D721Med (cell line): ENCODE measurements around the gene HTR1A.

Experiments used
- DNase-seq: peaks from one replicate; pipeline ENCODE4 v3.0.0; 2011; ENCODE audit warnings: low spot score; ENCODE audit not compliant: insufficient read length
- FAIRE-seq: peaks from 2 replicates; lab custom pipeline; 2011; peaks lifted over from hg19 to GRCh38; lab: Jason Lieb, UNC
- TF ChIP-seq, protein P1 (sequence below): IDR thresholded peaks from 2 replicates; pipeline ENCODE4 v1.5.1; 2012; ENCODE audit warnings: mild to moderate bottlenecking, control low read depth; ENCODE audit not compliant: insufficient read depth; ENCODE audit errors: missing control alignments

Gene HTR1A

DNA sequence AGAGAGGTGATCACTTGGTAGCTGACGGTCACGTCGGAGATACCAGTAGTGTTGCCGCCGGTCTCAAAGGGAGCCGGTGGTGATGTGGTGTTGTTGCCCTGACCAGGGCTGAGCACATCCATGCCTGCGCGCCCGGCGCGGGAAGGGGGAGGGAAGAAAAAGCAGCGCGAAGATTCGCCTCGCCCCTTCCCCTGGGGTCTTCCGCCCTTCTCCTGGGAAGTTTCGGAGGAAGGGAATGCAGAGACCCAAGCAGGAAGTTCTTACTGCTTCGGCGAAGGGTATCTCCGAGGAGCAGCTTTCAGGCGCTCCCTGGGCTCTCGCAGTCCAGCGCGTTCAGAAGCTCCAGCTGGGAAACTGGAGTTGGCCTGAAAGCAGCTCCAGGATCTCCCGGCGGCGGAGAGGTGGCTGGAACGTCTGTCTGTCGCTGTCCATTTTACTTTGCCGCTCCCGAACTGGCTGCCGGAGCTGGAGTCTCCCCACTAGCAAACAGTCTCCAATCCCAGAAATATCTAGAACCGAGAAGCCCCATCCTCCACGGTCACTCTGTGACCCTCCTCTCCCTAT is 565 bp downstream of the HTR1A start:
- DNase-seq (no peak), FAIRE-seq (no peak)
- TF ChIP-seq, protein P1, sequence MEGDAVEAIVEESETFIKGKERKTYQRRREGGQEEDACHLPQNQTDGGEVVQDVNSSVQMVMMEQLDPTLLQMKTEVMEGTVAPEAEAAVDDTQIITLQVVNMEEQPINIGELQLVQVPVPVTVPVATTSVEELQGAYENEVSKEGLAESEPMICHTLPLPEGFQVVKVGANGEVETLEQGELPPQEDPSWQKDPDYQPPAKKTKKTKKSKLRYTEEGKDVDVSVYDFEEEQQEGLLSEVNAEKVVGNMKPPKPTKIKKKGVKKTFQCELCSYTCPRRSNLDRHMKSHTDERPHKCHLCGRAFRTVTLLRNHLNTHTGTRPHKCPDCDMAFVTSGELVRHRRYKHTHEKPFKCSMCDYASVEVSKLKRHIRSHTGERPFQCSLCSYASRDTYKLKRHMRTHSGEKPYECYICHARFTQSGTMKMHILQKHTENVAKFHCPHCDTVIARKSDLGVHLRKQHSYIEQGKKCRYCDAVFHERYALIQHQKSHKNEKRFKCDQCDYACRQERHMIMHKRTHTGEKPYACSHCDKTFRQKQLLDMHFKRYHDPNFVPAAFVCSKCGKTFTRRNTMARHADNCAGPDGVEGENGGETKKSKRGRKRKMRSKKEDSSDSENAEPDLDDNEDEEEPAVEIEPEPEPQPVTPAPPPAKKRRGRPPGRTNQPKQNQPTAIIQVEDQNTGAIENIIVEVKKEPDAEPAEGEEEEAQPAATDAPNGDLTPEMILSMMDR, result no peak

DNA sequence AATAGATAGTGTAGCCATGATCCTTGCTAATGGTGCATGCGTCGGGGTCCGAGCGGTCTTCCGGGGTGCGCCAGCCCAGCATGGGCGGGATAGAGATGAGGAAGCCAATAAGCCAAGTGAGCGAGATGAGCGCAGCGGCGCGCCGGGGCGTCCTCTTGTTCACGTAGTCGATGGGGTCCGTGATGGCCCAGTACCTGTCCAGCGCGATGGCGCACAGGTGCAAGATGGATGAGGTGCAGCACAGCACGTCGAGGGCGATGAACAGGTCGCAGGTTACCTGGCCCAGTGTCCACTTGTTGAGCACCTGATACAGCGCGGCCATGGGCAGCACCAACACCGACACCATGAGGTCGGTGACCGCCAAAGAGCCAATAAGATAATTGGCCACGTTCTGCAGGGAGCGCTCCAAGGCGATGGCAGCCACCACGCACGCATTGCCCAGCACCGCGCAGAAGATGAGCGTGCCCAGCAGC is 1.1 kb downstream of the HTR1A start:
- DNase-seq, result no peak
- no peak for FAIRE-seq
- TF ChIP-seq, protein P1, result no peak

DNA sequence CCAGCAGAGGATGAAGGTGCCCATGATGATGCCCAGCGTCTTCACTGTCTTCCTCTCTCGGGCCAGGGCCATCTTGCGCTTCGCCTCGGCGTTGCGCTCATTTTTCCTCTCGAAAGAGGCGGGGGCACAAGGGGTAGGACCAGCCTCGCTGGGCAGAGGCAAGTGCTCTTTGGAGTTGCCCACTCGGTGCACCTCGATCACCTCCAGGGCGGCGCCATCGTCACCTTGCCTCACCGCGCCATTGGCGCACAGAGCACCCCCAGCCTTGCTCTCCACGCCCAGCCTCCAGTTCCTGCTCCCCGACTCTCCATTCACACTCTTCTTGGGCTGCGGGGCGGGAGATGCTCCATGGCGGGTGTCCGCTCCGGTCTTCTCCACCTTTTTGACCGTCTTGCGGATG is 1.6 kb downstream of the HTR1A start:
- no peak for DNase-seq
- FAIRE-seq, result no peak
- TF ChIP-seq, protein P1, result peak; percentile 23

DNA sequence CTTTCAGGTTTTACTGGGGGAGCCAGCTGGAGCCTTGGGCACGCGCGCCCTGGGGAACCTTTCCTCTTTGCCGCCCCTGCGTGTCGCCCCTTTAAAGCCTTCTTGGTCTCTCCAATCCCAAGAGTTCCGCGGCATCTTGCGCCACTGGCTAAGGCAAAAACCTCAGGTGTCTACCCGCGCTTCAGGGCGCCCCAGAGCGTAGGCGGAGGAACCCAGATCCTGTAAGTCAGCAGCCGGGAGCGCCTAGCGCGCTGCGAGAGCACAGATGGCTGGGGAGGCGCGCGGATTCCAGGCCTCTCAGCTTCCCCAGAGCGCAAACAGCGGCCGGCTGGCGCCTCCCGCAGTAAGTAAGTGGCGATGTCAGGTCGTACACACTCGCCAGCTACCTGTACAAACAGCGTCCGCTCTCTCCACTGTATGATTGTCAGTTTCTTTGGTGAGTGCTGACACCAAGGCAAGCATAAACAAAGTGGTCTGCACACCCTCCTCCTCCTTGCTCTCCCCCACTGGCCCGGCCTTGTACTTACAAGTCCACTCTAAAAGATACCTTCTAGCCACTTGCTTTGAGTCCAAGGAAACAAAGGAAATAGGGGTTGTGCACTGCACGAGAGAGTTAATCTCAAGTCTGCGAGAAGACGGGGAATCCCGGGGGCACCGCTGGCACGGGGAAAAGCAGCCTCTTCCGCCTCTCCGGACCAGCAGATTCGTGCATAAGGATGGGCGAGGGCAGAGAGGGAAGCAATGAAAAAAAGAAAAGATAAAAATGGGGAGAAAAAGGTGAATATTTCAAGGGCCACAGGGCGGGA is 2.9 kb downstream of the HTR1A start:
- no peak for FAIRE-seq
- DNase-seq, result peak; percentile 72
- TF ChIP-seq, protein P1, result peak; percentile 85

DNA sequence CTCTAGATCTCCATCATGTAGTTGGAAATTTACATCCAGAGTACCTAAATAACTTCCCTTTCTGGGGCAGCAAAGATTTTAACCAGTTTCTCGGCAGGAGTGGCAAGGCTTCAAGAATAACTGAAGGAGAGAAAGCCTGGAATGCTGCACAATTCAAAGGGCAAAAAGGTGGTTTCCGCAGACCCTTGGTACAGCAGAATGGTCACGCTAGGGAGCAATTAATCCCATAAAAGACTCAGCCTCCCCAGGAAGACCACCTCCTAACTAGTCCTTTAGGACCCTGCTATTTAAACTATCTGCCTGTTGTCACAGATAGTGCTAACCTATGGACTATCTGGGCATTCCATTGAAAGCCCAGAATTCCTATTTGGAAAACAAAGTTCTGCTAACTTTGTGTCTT is 3.6 kb downstream of the HTR1A start:
- TF ChIP-seq, protein P1, result no peak
- DNase-seq, result no peak
- no peak for FAIRE-seq

DNA sequence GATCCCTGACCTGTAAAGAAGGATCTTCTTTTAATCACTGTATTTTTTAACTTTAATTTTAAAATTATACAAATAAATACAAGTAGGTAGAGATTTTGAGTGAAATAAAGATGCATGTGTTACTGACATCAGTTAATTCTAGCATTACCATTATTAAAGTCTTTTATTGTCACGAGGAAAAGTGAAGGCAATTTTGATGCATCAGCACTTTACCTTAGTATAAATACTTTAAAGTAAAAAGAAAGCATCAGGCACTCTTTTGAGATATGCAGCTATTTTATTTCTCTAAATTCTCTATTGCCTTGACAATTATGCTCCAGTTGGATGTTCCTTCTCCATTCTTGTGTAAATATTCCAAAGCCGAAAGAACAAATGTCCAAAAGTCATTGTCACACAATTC is 4.6 kb downstream of the HTR1A start:
- DNase-seq, result no peak
- TF ChIP-seq, protein P1, result no peak
- no peak for FAIRE-seq

DNA sequence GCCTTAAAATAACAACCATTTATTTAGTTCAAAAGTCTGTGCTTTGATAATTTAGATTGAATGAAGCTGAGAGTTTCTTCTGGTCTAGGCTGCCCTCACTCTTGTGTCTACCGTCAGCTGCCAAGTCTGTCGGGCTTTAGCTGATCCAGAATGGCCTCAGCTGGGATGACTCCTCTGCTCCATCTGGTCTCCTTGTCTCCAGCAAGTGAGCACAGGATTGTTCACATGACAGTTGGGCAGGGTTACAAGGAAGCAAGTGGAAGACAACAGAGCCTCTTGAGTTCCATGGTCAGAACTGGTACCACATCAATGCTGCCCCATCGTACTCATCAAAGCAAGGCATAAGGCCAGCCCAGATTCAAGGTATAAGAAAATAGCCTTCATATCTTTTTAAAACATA is 9.0 kb downstream of the HTR1A start:
- DNase-seq (no peak), FAIRE-seq (no peak)
- TF ChIP-seq, protein P1, result no peak
